ENCODE results near the gene PLXNA4. TPM values are rescaled to one million over a fixed set of nuclear protein-coding genes. Genes with fewer than 3 reads are reported as not detected.

PLXNA4 gene
- total RNA-seq, 1 experiment from 2014 or later: 0.10 TPM

DNA sequence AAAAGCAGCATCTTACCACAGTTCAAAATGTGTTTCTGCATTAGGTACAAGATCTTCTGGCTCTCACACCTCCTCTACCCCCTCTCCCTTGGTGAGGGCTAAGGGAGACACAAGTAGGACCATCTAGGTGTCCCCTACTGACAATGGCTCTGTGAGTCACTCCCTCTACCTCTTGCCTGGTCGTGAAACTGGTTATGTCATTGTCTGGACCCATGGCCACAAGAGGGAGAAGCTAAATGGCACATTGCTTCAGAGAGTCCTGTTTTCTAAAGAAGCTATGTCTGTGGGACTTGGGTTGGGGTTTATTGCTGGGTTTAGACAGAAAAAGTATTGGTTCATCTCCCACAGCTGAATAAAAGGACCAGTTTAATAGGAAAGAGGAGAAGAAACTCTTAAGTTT lies 4.0 kb upstream of the PLXNA4 start:
- H3K4me1 ChIP-seq (ENCODE audit: control insufficient read depth, insufficient read depth, low read length): no peaks in the 10 kb centered on the region; the same call in 1 of the 2 replicates
- H3K4me3 ChIP-seq (ENCODE audit: low read depth in 2 of 2, low read length in 2 of 2): no peak overlapping the region
- in situ Hi-C loops (cut with HindIII; ENCODE audit: low pct_unique_long_range_greater_than_20kb, low sequenced_read_pairs): no loop called here
- H3K36me3 ChIP-seq (ENCODE audit: control insufficient read depth, insufficient read depth, low read length): no peaks in the 10 kb centered on the region
- no peaks in the 10 kb centered on the region for H3K9me3 ChIP-seq (ENCODE audit: control insufficient read depth, insufficient read depth, low read depth, low read length)
- no peak for TF ChIP-seq SIN3A (IDR thresholded peaks at IDR 0.05; ENCODE audit: borderline replicate concordance, insufficient read depth, low read depth, low read length)
- TF ChIP-seq REST (IDR thresholded peaks at IDR 0.05; ENCODE audit: insufficient read depth in 1 of 2, low read depth in 2 of 2, low read length in 1 of 2): no peak
- no peak for TF ChIP-seq TCF7L2 (IDR thresholded peaks at IDR 0.05; ENCODE audit: low read depth, low read length)
- TF ChIP-seq POLR2AphosphoS5 (IDR thresholded peaks at IDR 0.05; ENCODE audit: low read depth, low read length): no peak
- TF ChIP-seq, protein P1, sequence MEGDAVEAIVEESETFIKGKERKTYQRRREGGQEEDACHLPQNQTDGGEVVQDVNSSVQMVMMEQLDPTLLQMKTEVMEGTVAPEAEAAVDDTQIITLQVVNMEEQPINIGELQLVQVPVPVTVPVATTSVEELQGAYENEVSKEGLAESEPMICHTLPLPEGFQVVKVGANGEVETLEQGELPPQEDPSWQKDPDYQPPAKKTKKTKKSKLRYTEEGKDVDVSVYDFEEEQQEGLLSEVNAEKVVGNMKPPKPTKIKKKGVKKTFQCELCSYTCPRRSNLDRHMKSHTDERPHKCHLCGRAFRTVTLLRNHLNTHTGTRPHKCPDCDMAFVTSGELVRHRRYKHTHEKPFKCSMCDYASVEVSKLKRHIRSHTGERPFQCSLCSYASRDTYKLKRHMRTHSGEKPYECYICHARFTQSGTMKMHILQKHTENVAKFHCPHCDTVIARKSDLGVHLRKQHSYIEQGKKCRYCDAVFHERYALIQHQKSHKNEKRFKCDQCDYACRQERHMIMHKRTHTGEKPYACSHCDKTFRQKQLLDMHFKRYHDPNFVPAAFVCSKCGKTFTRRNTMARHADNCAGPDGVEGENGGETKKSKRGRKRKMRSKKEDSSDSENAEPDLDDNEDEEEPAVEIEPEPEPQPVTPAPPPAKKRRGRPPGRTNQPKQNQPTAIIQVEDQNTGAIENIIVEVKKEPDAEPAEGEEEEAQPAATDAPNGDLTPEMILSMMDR (IDR thresholded peaks at IDR 0.05): no peak
- no peak for ATAC-seq
- BruUV-seq (replicated peaks): no TSS peak
- H3K27me3 ChIP-seq (ENCODE audit: control insufficient read depth, insufficient read depth, low read length): peaks cover 31% of the 10 kb centered on the region
- intact Hi-C loops (cut with micrococcal nuclease; ENCODE audit: unreplicated experiment): loop anchor here (2.0 to 10.0 kb wide), 3 partner anchors 261 to 885 kb away; no protein-coding TSS in a partner anchor
- no peak for DNase-seq (ENCODE audit: low read depth, low spot score)
- POLR2A ChIA-PET: no interaction called here
- no peak overlapping the region for H3K27ac ChIP-seq (ENCODE audit: low read length)
- CTCF ChIA-PET: interaction anchor here (0.5 to 1.5 kb wide), 7 partner anchors 107 to 891 kb away, joined by 3 to 6 read pairs (median 3); no protein-coding TSS in a partner anchor

GRCh38 chr7:132579260-132579899 lies 3.1 kb upstream of the PLXNA4 start:
- intact Hi-C loops (cut with micrococcal nuclease; ENCODE audit: unreplicated experiment): no loop called here
- in situ Hi-C loops (cut with HindIII; ENCODE audit: low pct_unique_long_range_greater_than_20kb, low sequenced_read_pairs): no loop called here
- ChIA-PET POLR2A (no interaction called here), CTCF (no interaction called here)
- H3K27ac ChIP-seq (ENCODE audit: low read length): no peak overlapping the region
- peaks cover 38% of the 10 kb centered on the region for H3K27me3 ChIP-seq (ENCODE audit: control insufficient read depth, insufficient read depth, low read length)
- no TSS peak for BruUV-seq (replicated peaks)
- ATAC-seq (no peak), DNase-seq (ENCODE audit: low read depth, low spot score) (no peak)
- H3K36me3 ChIP-seq (ENCODE audit: control insufficient read depth, insufficient read depth, low read length): no peaks in the 10 kb centered on the region
- H3K4me1 ChIP-seq (ENCODE audit: control insufficient read depth, insufficient read depth, low read length): no peaks in the 10 kb centered on the region; the same call in 1 of the 2 replicates
- TF ChIP-seq SIN3A (IDR thresholded peaks at IDR 0.05; ENCODE audit: borderline replicate concordance, insufficient read depth, low read depth, low read length) (no peak), TCF7L2 (IDR thresholded peaks at IDR 0.05; ENCODE audit: low read depth, low read length) (no peak), REST (IDR thresholded peaks at IDR 0.05; ENCODE audit: insufficient read depth in 1 of 2, low read depth in 2 of 2, low read length in 1 of 2) (no peak), POLR2AphosphoS5 (IDR thresholded peaks at IDR 0.05; ENCODE audit: low read depth, low read length) (no peak)
- TF ChIP-seq, protein P1 (IDR thresholded peaks at IDR 0.05): no peak
- no peaks in the 10 kb centered on the region for H3K9me3 ChIP-seq (ENCODE audit: control insufficient read depth, insufficient read depth, low read depth, low read length)
- no peak overlapping the region for H3K4me3 ChIP-seq (ENCODE audit: low read depth in 2 of 2, low read length in 2 of 2)

Measured in Panc1 (cell line).